H1 (cell line): ENCODE measurements around the gene MUC4. TPM values are rescaled to one million over a fixed set of nuclear protein-coding genes. Genes with fewer than 3 reads are reported as not detected.
"Not testable (repeated sequence)": the region's sequence is repeated elsewhere in the genome, so short reads cannot be mapped to it uniquely, and the experiment has no call there.

Experiments used
- CTCF ChIA-PET: fragments of 300-600 bp; sonication (Branson Sonifier 250); formaldehyde crosslinking; loops from one replicate; lab custom pipeline; 2021; ENCODE audit not compliant: partially characterized antibody; lab: Charles Lee
- POLR2A ChIA-PET: fragments of 300-600 bp; sonication (Branson Sonifier 250); formaldehyde crosslinking; loops from one replicate; lab custom pipeline; 2021; ENCODE audit warnings: inconsistent platforms; ENCODE audit not compliant: partially characterized antibody; lab: Charles Lee
- DNase-seq, 2 experiments: peaks; one replicate each; pipeline versions ENCODE4 v3.0.0 to v3.0.0-alpha.2; 2010 to 2022; ENCODE audit warnings: low spot score in 2 of 2, low read depth in 1 of 2, mixed read lengths in 1 of 2
- FAIRE-seq: peaks from 2 replicates; lab custom pipeline; 2011; peaks lifted over from hg19 to GRCh38; lab: Jason Lieb, UNC
- H2AFZ ChIP-seq: 2 replicates; pipeline ENCODE4 v1.8.1; 2012; ENCODE audit warnings: low read length, inconsistent platforms
- H2AK5ac ChIP-seq: 2 replicates; pipeline ENCODE4 v1.6.1; 2013; ENCODE audit warnings: low read depth, low read length
- H2BK120ac ChIP-seq: replicated peaks from 2 replicates; pipeline ENCODE3; 2013; ENCODE audit warnings: low read depth, low read length, inconsistent platforms
- H2BK12ac ChIP-seq: 2 replicates; pipeline ENCODE4 v1.6.1; 2013; ENCODE audit warnings: low read depth, low read length
- H2BK15ac ChIP-seq: 2 replicates; pipeline ENCODE4 v1.6.1; 2013; ENCODE audit warnings: low read length
- H2BK20ac ChIP-seq: 2 replicates; pipeline ENCODE4 v1.6.1; 2013; ENCODE audit warnings: low read length
- H2BK5ac ChIP-seq: 2 replicates; pipeline ENCODE4 v1.6.1; 2013; ENCODE audit warnings: low read depth, low read length
- H3K14ac ChIP-seq: 2 replicates; pipeline ENCODE4 v1.6.1; 2013; ENCODE audit warnings: inconsistent platforms; ENCODE audit not compliant: insufficient read length
- H3K18ac ChIP-seq: 2 replicates; pipeline ENCODE4 v1.6.1; 2013; ENCODE audit warnings: low read length; ENCODE audit errors: extremely low read depth
- H3K23ac ChIP-seq: 2 replicates; pipeline ENCODE4 v1.6.1; 2013; ENCODE audit warnings: inconsistent platforms; ENCODE audit not compliant: insufficient read length
- H3K23me2 ChIP-seq: 2 replicates; pipeline ENCODE4 v1.6.1; 2013; ENCODE audit warnings: low read depth, low read length
- H3K27ac ChIP-seq: 2 replicates; pipeline ENCODE4 v1.6.1; 2011; ENCODE audit warnings: low read depth, low read length, inconsistent platforms
- H3K27me3 ChIP-seq, 4 experiments: replicated peaks in 1 of 4; 1 replicate in 1 of 4; 2 replicates in 3 of 4; pipeline versions ENCODE4 v1.6.1 to v1.8.1; 2011 to 2013; ENCODE audit warnings: low read length in 3 of 4, mild to moderate bottlenecking in 3 of 4, inconsistent platforms in 2 of 4, mixed read lengths in 2 of 4, moderate library complexity in 1 of 4; ENCODE audit not compliant: control insufficient read depth in 3 of 4, insufficient read depth in 3 of 4; ENCODE audit errors: extremely low read depth in 1 of 4
- H3K36me3 ChIP-seq, 4 experiments: 2 replicates each; pipeline versions ENCODE4 v1.6.1 to v1.8.1; 2011 to 2013; ENCODE audit warnings: mild to moderate bottlenecking in 4 of 4, low read length in 3 of 4, moderate library complexity in 2 of 4, control low read depth in 1 of 4, inconsistent platforms in 1 of 4; ENCODE audit not compliant: insufficient read depth in 4 of 4, control insufficient read depth in 2 of 4
- H3K4ac ChIP-seq: replicated peaks from 2 replicates; pipeline ENCODE3; 2013; ENCODE audit warnings: low read length, low read depth, mixed read lengths, inconsistent platforms; ENCODE audit not compliant: insufficient read length
- H3K4me1 ChIP-seq, 4 experiments: replicated peaks in 1 of 4; 1 replicate in 1 of 4; 2 replicates in 3 of 4; pipeline versions ENCODE4 v1.6.1 to v1.8.1; 2011 to 2013; ENCODE audit warnings: low read length in 3 of 4, inconsistent platforms in 2 of 4, mixed read lengths in 1 of 4; ENCODE audit not compliant: insufficient read depth in 4 of 4, control insufficient read depth in 3 of 4
- H3K4me2 ChIP-seq, 2 experiments: 2 replicates each; pipeline versions ENCODE4 v1.6.1 to v1.8.1; 2011 to 2013; ENCODE audit warnings: low read depth in 2 of 2, low read length in 2 of 2, control low read depth in 1 of 2, inconsistent platforms in 1 of 2, mild to moderate bottlenecking in 1 of 2; ENCODE audit not compliant: insufficient read depth in 1 of 2
- H3K4me3 ChIP-seq, 4 experiments: fragments of 200-600, 300-600 bp in 1 of 4; sonication (generic), shearing (Covaris generic), sonication (Bioruptor Twin) in 1 of 4; 2 replicates each; pipeline versions ENCODE4 v1.5.1 to v1.8.1; 2011 to 2016; ENCODE audit warnings: low read length in 4 of 4, low read depth in 3 of 4, control low read depth in 2 of 4, inconsistent platforms in 2 of 4, mild to moderate bottlenecking in 2 of 4, mixed read lengths in 1 of 4, moderate library complexity in 1 of 4; ENCODE audit not compliant: insufficient read depth in 2 of 4; ENCODE audit errors: extremely low read depth in 1 of 4
- H3K56ac ChIP-seq: replicated peaks from 2 replicates; pipeline ENCODE3; 2013; ENCODE audit warnings: low read depth, mild to moderate bottlenecking, mixed read lengths, low read length, inconsistent platforms; ENCODE audit not compliant: insufficient read length
- H3K79me1 ChIP-seq: 2 replicates; pipeline ENCODE4 v1.6.1; 2013; ENCODE audit warnings: low read depth, low read length, control low read depth
- H3K79me2 ChIP-seq, 2 experiments: 2 replicates each; pipeline versions ENCODE4 v1.6.1 to v1.8.1; 2012 to 2013; ENCODE audit warnings: low read length in 2 of 2, mild to moderate bottlenecking in 2 of 2, inconsistent platforms in 1 of 2; ENCODE audit not compliant: insufficient read depth in 2 of 2, control insufficient read depth in 1 of 2
- H3K9ac ChIP-seq, 4 experiments: replicated peaks in 1 of 4; 1 replicate in 1 of 4; 2 replicates in 3 of 4; pipeline versions ENCODE4 v1.6.1 to v1.8.1; 2011 to 2013; ENCODE audit warnings: low read depth in 3 of 4, low read length in 3 of 4, control low read depth in 2 of 4, mild to moderate bottlenecking in 2 of 4, moderate library complexity in 2 of 4, inconsistent platforms in 1 of 4; ENCODE audit errors: extremely low read depth in 1 of 4
- H3K9me3 ChIP-seq, 2 experiments: 2 replicates each; pipeline versions ENCODE4 v1.6.1 to v1.8.1; 2012 to 2013; ENCODE audit warnings: mild to moderate bottlenecking in 2 of 2, moderate library complexity in 2 of 2, control low read depth in 1 of 2, inconsistent platforms in 1 of 2, low read depth in 1 of 2, low read length in 1 of 2, mixed read lengths in 1 of 2; ENCODE audit not compliant: insufficient read depth in 2 of 2
- H4K20me1 ChIP-seq, 2 experiments: replicated peaks in 1 of 2; 2 replicates each; pipeline versions ENCODE3 to v1.8.1; 2011 to 2013; ENCODE audit warnings: inconsistent platforms in 2 of 2, low read length in 2 of 2, mild to moderate bottlenecking in 1 of 2; ENCODE audit not compliant: insufficient read depth in 2 of 2, control insufficient read depth in 1 of 2
- H4K5ac ChIP-seq: 2 replicates; pipeline ENCODE4 v1.6.1; 2013; ENCODE audit warnings: low read length, low read depth, mixed read lengths, inconsistent platforms; ENCODE audit not compliant: insufficient read length
- H4K8ac ChIP-seq: 2 replicates; pipeline ENCODE4 v1.8.0; 2013; ENCODE audit warnings: mild to moderate bottlenecking, moderate library complexity, low read length, inconsistent platforms; ENCODE audit not compliant: insufficient read depth; ENCODE audit errors: extremely low read depth
- H4K91ac ChIP-seq: replicated peaks from 2 replicates; pipeline ENCODE3; 2013; ENCODE audit warnings: low read length, mixed read lengths, inconsistent platforms; ENCODE audit not compliant: insufficient read length
- CBX5 ChIP-seq: fragments of 300-800, 300-1000 bp; sonication (generic); IDR thresholded peaks from 2 replicates; pipeline ENCODE4 v1.7.1; 2016; ENCODE audit warnings: antibody characterized with exemption, low read length, low read depth
- EGR1 ChIP-seq: IDR thresholded peaks from 2 replicates; pipeline ENCODE4 v1.6.1; 2011; ENCODE audit warnings: low read depth, low read length, borderline replicate concordance
- JUN ChIP-seq: IDR thresholded peaks from 2 replicates; pipeline ENCODE4 v1.6.1; 2011; ENCODE audit warnings: low read depth, mild to moderate bottlenecking, improper control_type of control experiment, low read length
- SIX5 ChIP-seq: IDR thresholded peaks from 2 replicates; pipeline ENCODE4 v1.6.1; 2011; ENCODE audit warnings: mild to moderate bottlenecking, low read depth, low read length
- WGBS, 2 experiments: shearing (Covaris generic) in 1 of 2; methylation state at CpG; one replicate each; pipeline versions ENCODE4 v1.1.6 to v1.1.7; 2013 to 2015; ENCODE audit warnings: low lambda C conversion rate in 2 of 2, mixed read lengths in 2 of 2, inconsistent platforms in 1 of 2, low coverage in 1 of 2, missing lambda C conversion rate in 1 of 2; ENCODE audit not compliant: insufficient replicate concordance in 2 of 2, insufficient coverage in 1 of 2, insufficient read length in 1 of 2; ENCODE audit errors: extremely low coverage in 1 of 2, missing lambda C conversion rate in 1 of 2; 5-methylcytosine and 5-hydroxymethylcytosine counted together
- polyA plus RNA-seq, 7 experiments: library from polyadenylated mRNA; depleted of rRNA in 3 of 7; stranded (reverse) in 5 of 7; unstranded in 2 of 7; fragments of >200 nt in 5 of 7; fragments of 200-250 nt in 2 of 7; gene quantifications; 1 replicate in 5 of 7; 2 replicates in 1 of 7; 4 replicates in 1 of 7; pipeline versions ENCODE4 v1.2.1 to v1.2.3, GENCODE V29; 2011 to 2013; ENCODE audit warnings: missing spikeins in 2 of 7, mixed read lengths in 2 of 7
- total RNA-seq: library from RNA; stranded (reverse); fragmentation: NEBNext Ultra II Directional; extraction: Animal tissue kit (Norgen Biotek cat#: 25700); gene quantifications from 2 replicates; pipeline ENCODE4 v1.2.1, GENCODE V29; 2021

Gene MUC4
- total and polyA plus RNA-seq, 2 of the 8 experiments (the other 6 are each of a cell fraction or from before 2014, with no cell fraction given), result 0.89 to 2.0 TPM

DNA sequence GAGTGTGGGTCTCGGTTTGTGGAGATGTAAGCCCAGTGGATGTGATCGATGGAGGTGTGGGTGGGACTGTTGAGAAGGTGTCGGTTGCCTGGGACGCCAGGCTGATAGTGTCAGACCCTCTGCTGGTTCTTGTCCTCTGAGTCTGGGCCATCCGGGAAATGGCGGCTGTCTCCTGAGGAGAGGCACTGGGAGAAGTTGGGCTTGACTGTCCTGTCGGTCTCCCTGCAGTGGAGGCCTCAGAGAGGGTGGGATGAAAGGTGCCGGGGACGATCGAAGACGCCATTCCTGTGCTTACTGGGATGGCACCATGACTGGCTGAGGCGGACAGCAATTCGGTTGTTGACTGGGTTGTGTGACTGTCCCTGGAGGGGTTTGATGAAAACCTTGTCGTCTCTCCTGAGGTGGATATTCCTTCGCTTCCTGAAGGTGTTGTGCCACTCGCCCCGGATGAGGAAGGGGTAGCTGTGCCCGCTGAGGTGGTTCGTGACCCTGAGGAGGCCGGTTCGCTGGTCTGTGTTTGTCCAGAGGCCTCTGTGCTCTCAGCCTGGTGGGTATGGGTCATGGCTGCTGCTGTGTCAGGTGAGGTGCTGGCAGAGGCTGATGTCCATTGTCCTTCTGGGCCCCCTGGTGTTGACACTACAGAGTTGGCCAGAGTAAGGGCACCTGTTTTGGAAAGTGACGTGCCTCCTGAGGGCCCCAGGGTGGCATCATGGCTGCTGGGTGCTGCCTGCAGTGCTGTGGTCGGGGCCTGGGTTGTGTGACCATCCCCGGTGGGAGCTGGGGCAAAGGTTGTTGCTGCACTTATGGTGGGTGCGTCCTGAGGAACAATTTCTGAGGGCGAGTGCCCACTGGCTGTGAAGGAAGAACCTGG is 22.8 kb downstream of the MUC4 start (continued):
- TF ChIP-seq JUN (no peak), CBX5 (no peak), SIX5 (no peak), EGR1 (no peak)
- TF ChIP-seq, all 59 proteins: peak for 0

GRCh38 chr3:195785781-195786405 is 25.8 kb downstream of the MUC4 start:
- POLR2A ChIA-PET, H3K36me3 ChIP-seq, H4K91ac ChIP-seq, H3K4me1 ChIP-seq, H3K79me2 ChIP-seq, H2BK120ac ChIP-seq, H2BK12ac ChIP-seq, H3K4me2 ChIP-seq, H3K27me3 ChIP-seq, H2AFZ ChIP-seq, H4K8ac ChIP-seq, H3K23me2 ChIP-seq, H4K20me1 ChIP-seq, H3K9ac ChIP-seq, H3K79me1 ChIP-seq, DNase-seq, H3K23ac ChIP-seq, H3K14ac ChIP-seq, H2AK5ac ChIP-seq, H3K4ac ChIP-seq, CTCF ChIA-PET, H2BK20ac ChIP-seq, H3K18ac ChIP-seq, H3K4me3 ChIP-seq, H2BK5ac ChIP-seq, H3K27ac ChIP-seq, H3K56ac ChIP-seq, H3K9me3 ChIP-seq, FAIRE-seq, H2BK15ac ChIP-seq, H4K5ac ChIP-seq: not testable (repeated sequence)
- WGBS, 2 experiments, result 87% methylated on average over 20 of the region's 21 CpGs; no CpG with 5 or more reads in 1 of the 2 experiments
